ENCODE measurements around the gene NAALADL2.
A peak's percentile ranks its signal among the peaks of the same experiment; 100 is the strongest.

The NAALADL2 gene

GRCh38 chr3:174846055-174846454 is 13.1 kb upstream of the NAALADL2 start:
- no peak overlapping the region for H3K27ac ChIP-seq (ENCODE audit: low read depth, low read length)
- no peak overlapping the region for H3K4me3 ChIP-seq (ENCODE audit: low read depth, low read length)
- H3K4me1 ChIP-seq (ENCODE audit: control insufficient read depth in 1 of 2, insufficient read depth in 2 of 2, low read length in 2 of 2): no peaks in the 10 kb centered on the region
- H3K27me3 ChIP-seq (ENCODE audit: insufficient read depth, low read length): no peaks in the 10 kb centered on the region
- H3K4me2 ChIP-seq (ENCODE audit: low read length): no peak overlapping the region
- H3K23ac ChIP-seq (ENCODE audit: low read length): no peak overlapping the region
- H2BK12ac ChIP-seq (ENCODE audit: low read length): no peak overlapping the region
- H2BK5ac ChIP-seq (ENCODE audit: low read depth, low read length, poor library complexity): no peak overlapping the region
- WGBS (ENCODE audit: extremely low coverage, insufficient coverage, insufficient read length): no CpG with 5 or more reads among the region's 1 CpG
- H2AFZ ChIP-seq (ENCODE audit: insufficient read depth, low read length, poor library complexity): no peak overlapping the region
- no peak overlapping the region for H2AK5ac ChIP-seq (ENCODE audit: low read length)
- H3K79me2 ChIP-seq (ENCODE audit: control insufficient read depth, insufficient read depth, low read length, poor library complexity): no peaks in the 10 kb centered on the region
- no peak for DNase-seq
- H3K4ac ChIP-seq (ENCODE audit: low read depth, low read length): no peak overlapping the region
- no peak overlapping the region for H4K8ac ChIP-seq (ENCODE audit: low read depth, low read length)
- no peak overlapping the region for H3K14ac ChIP-seq (ENCODE audit: low read length)
- H3K36me3 ChIP-seq (ENCODE audit: control insufficient read depth in 1 of 2, insufficient read depth in 2 of 2, low read length in 2 of 2): no peaks in the 10 kb centered on the region
- H3K18ac ChIP-seq (ENCODE audit: low read length): no peak overlapping the region
- no peak overlapping the region for H2BK120ac ChIP-seq (ENCODE audit: insufficient read depth, low read length, poor library complexity)
- H4K12ac ChIP-seq (ENCODE audit: low read depth, low read length): no peak overlapping the region
- H3K79me1 ChIP-seq (ENCODE audit: low read length): no peaks in the 10 kb centered on the region
- H3K9me3 ChIP-seq (ENCODE audit: insufficient read depth, low read depth, low read length): no peaks in the 10 kb centered on the region
- no peak overlapping the region for H4K91ac ChIP-seq (ENCODE audit: low read depth, low read length)
- no peak overlapping the region for H3K9ac ChIP-seq (ENCODE audit: low read length)

- Histone ChIP-seq H4K8ac (ENCODE audit: low read depth, low read length) (no peak overlapping the region), H3K4ac (ENCODE audit: low read depth, low read length) (no peak overlapping the region), H3K27ac (ENCODE audit: low read depth, low read length) (no peak overlapping the region), H3K4me1 (ENCODE audit: control insufficient read depth in 1 of 2, insufficient read depth in 2 of 2, low read length in 2 of 2) (peaks cover 3 to 4% of the 10 kb centered on the region in 2 experiments), H3K79me2 (ENCODE audit: control insufficient read depth, insufficient read depth, low read length, poor library complexity) (no peaks in the 10 kb centered on the region), H3K4me2 (ENCODE audit: low read length) (no peak overlapping the region), H2BK120ac (ENCODE audit: insufficient read depth, low read length, poor library complexity) (no peak overlapping the region), H3K23ac (ENCODE audit: low read length) (no peak overlapping the region), H3K9ac (ENCODE audit: low read length) (no peak overlapping the region), H2BK12ac (ENCODE audit: low read length) (no peak overlapping the region), H4K91ac (ENCODE audit: low read depth, low read length) (no peak overlapping the region), H4K12ac (ENCODE audit: low read depth, low read length) (no peak overlapping the region), H3K27me3 (ENCODE audit: insufficient read depth, low read length) (no peaks in the 10 kb centered on the region), H2AK5ac (ENCODE audit: low read length) (no peak overlapping the region), H3K9me3 (ENCODE audit: insufficient read depth, low read depth, low read length) (no peaks in the 10 kb centered on the region), H3K79me1 (ENCODE audit: low read length) (peaks cover 3% of the 10 kb centered on the region), H2BK5ac (ENCODE audit: low read depth, low read length, poor library complexity) (no peak overlapping the region), H2AFZ (ENCODE audit: insufficient read depth, low read length, poor library complexity) (no peak overlapping the region), H3K4me3 (ENCODE audit: low read depth, low read length) (no peak overlapping the region), H3K36me3 (ENCODE audit: control insufficient read depth in 1 of 2, insufficient read depth in 2 of 2, low read length in 2 of 2) (no peaks in the 10 kb centered on the region), H3K14ac (ENCODE audit: low read length) (no peak overlapping the region), H3K18ac (ENCODE audit: low read length) (no peak overlapping the region)
- peak; percentile 9 to 41 for DNase-seq
- no CpG with 5 or more reads among the region's 7 CpGs for WGBS (ENCODE audit: extremely low coverage, insufficient coverage, insufficient read length)
Measured at GRCh38 chr3:174854987-174855386, 4.1 kb upstream of the NAALADL2 start.

- no peaks in the 10 kb centered on the region for H3K36me3 ChIP-seq (ENCODE audit: control insufficient read depth in 1 of 2, insufficient read depth in 2 of 2, low read length in 2 of 2)
- no peak overlapping the region for H4K91ac ChIP-seq (ENCODE audit: low read depth, low read length)
- no peak for DNase-seq
- no peak overlapping the region for H3K4me3 ChIP-seq (ENCODE audit: low read depth, low read length)
- H3K9me3 ChIP-seq (ENCODE audit: insufficient read depth, low read depth, low read length): no peaks in the 10 kb centered on the region
- no peaks in the 10 kb centered on the region for H3K79me2 ChIP-seq (ENCODE audit: control insufficient read depth, insufficient read depth, low read length, poor library complexity)
- no peak overlapping the region for H4K12ac ChIP-seq (ENCODE audit: low read depth, low read length)
- H2BK120ac ChIP-seq (ENCODE audit: insufficient read depth, low read length, poor library complexity): no peak overlapping the region
- H3K18ac ChIP-seq (ENCODE audit: low read length): no peak overlapping the region
- no peak overlapping the region for H2BK5ac ChIP-seq (ENCODE audit: low read depth, low read length, poor library complexity)
- H3K27me3 ChIP-seq (ENCODE audit: insufficient read depth, low read length): no peaks in the 10 kb centered on the region
- no peak overlapping the region for H3K14ac ChIP-seq (ENCODE audit: low read length)
- no peak overlapping the region for H2BK12ac ChIP-seq (ENCODE audit: low read length)
- H3K9ac ChIP-seq (ENCODE audit: low read length): no peak overlapping the region
- H4K8ac ChIP-seq (ENCODE audit: low read depth, low read length): no peak overlapping the region
- no peak overlapping the region for H2AK5ac ChIP-seq (ENCODE audit: low read length)
- H3K4me1 ChIP-seq (ENCODE audit: control insufficient read depth in 1 of 2, insufficient read depth in 2 of 2, low read length in 2 of 2): peaks cover 3 to 4% of the 10 kb centered on the region in 2 experiments
- H3K4ac ChIP-seq (ENCODE audit: low read depth, low read length): no peak overlapping the region
- no peak overlapping the region for H3K23ac ChIP-seq (ENCODE audit: low read length)
- H3K4me2 ChIP-seq (ENCODE audit: low read length): no peak overlapping the region
- WGBS (ENCODE audit: extremely low coverage, insufficient coverage, insufficient read length): no CpG with 5 or more reads among the region's 3 CpGs
- H2AFZ ChIP-seq (ENCODE audit: insufficient read depth, low read length, poor library complexity): no peak overlapping the region
- peaks cover 3% of the 10 kb centered on the region for H3K79me1 ChIP-seq (ENCODE audit: low read length)
- H3K27ac ChIP-seq (ENCODE audit: low read depth, low read length): no peak overlapping the region
Measured at GRCh38 chr3:174857301-174857700, 1.8 kb upstream of the NAALADL2 start.

- Histone ChIP-seq H3K18ac (ENCODE audit: low read length) (no peak overlapping the region), H2BK5ac (ENCODE audit: low read depth, low read length, poor library complexity) (no peak overlapping the region), H3K27me3 (ENCODE audit: insufficient read depth, low read length) (no peaks in the 10 kb centered on the region), H3K36me3 (ENCODE audit: control insufficient read depth in 1 of 2, insufficient read depth in 2 of 2, low read length in 2 of 2) (no peaks in the 10 kb centered on the region), H2AK5ac (ENCODE audit: low read length) (no peak overlapping the region), H3K4me3 (ENCODE audit: low read depth, low read length) (no peak overlapping the region), H3K79me2 (ENCODE audit: control insufficient read depth, insufficient read depth, low read length, poor library complexity) (no peaks in the 10 kb centered on the region), H2BK12ac (ENCODE audit: low read length) (no peak overlapping the region), H3K23ac (ENCODE audit: low read length) (no peak overlapping the region), H3K4me1 (ENCODE audit: control insufficient read depth in 1 of 2, insufficient read depth in 2 of 2, low read length in 2 of 2) (peaks cover 3 to 5% of the 10 kb centered on the region in 2 experiments), H3K9me3 (ENCODE audit: insufficient read depth, low read depth, low read length) (no peaks in the 10 kb centered on the region), H2AFZ (ENCODE audit: insufficient read depth, low read length, poor library complexity) (no peak overlapping the region), H3K27ac (ENCODE audit: low read depth, low read length) (no peak overlapping the region), H4K12ac (ENCODE audit: low read depth, low read length) (no peak overlapping the region), H4K91ac (ENCODE audit: low read depth, low read length) (no peak overlapping the region), H3K4ac (ENCODE audit: low read depth, low read length) (no peak overlapping the region), H2BK120ac (ENCODE audit: insufficient read depth, low read length, poor library complexity) (no peak overlapping the region), H3K9ac (ENCODE audit: low read length) (no peak overlapping the region), H3K4me2 (ENCODE audit: low read length) (no peak overlapping the region), H3K79me1 (ENCODE audit: low read length) (peaks cover 4% of the 10 kb centered on the region), H4K8ac (ENCODE audit: low read depth, low read length) (no peak overlapping the region), H3K14ac (ENCODE audit: low read length) (no peak overlapping the region)
- DNase-seq: no peak
- WGBS (ENCODE audit: extremely low coverage, insufficient coverage, insufficient read length): no CpG with 5 or more reads among the region's 1 CpG
Measured at GRCh38 chr3:174858353-174858752, 781 bp upstream of the NAALADL2 start.

All from trophoblast cell (in vitro differentiated cells and primary cell).